H1 (cell line): ENCODE data around the gene CSNK2A3. TPM values are rescaled to one million over a fixed set of nuclear protein-coding genes. Genes with fewer than 3 reads are reported as not detected.

Experiments
- CTCF ChIA-PET: fragments of 300-600 bp; sonication (Branson Sonifier 250); formaldehyde crosslinking; loops from one replicate; lab custom pipeline; 2021; ENCODE audit not compliant: partially characterized antibody; lab: Charles Lee
- POLR2A ChIA-PET: fragments of 300-600 bp; sonication (Branson Sonifier 250); formaldehyde crosslinking; loops from one replicate; lab custom pipeline; 2021; ENCODE audit warnings: inconsistent platforms; ENCODE audit not compliant: partially characterized antibody; lab: Charles Lee
- DNase-seq, 2 experiments: peaks; one replicate each; pipeline versions ENCODE4 v3.0.0 to v3.0.0-alpha.2; 2010 to 2022; ENCODE audit warnings: low spot score in 2 of 2, low read depth in 1 of 2, mixed read lengths in 1 of 2
- FAIRE-seq: peaks from 2 replicates; lab custom pipeline; 2011; peaks lifted over from hg19 to GRCh38; lab: Jason Lieb, UNC
- H2AFZ ChIP-seq: 2 replicates; pipeline ENCODE4 v1.8.1; 2012; ENCODE audit warnings: low read length, inconsistent platforms
- H2AK5ac ChIP-seq: 2 replicates; pipeline ENCODE4 v1.6.1; 2013; ENCODE audit warnings: low read depth, low read length
- H2BK120ac ChIP-seq: replicated peaks from 2 replicates; pipeline ENCODE3; 2013; ENCODE audit warnings: low read depth, low read length, inconsistent platforms
- H2BK12ac ChIP-seq: 2 replicates; pipeline ENCODE4 v1.6.1; 2013; ENCODE audit warnings: low read depth, low read length
- H2BK15ac ChIP-seq: 2 replicates; pipeline ENCODE4 v1.6.1; 2013; ENCODE audit warnings: low read length
- H2BK20ac ChIP-seq: 2 replicates; pipeline ENCODE4 v1.6.1; 2013; ENCODE audit warnings: low read length
- H2BK5ac ChIP-seq: 2 replicates; pipeline ENCODE4 v1.6.1; 2013; ENCODE audit warnings: low read depth, low read length
- H3K14ac ChIP-seq: 2 replicates; pipeline ENCODE4 v1.6.1; 2013; ENCODE audit warnings: inconsistent platforms; ENCODE audit not compliant: insufficient read length
- H3K18ac ChIP-seq: 2 replicates; pipeline ENCODE4 v1.6.1; 2013; ENCODE audit warnings: low read length; ENCODE audit errors: extremely low read depth
- H3K23ac ChIP-seq: 2 replicates; pipeline ENCODE4 v1.6.1; 2013; ENCODE audit warnings: inconsistent platforms; ENCODE audit not compliant: insufficient read length
- H3K23me2 ChIP-seq: 2 replicates; pipeline ENCODE4 v1.6.1; 2013; ENCODE audit warnings: low read depth, low read length
- H3K27ac ChIP-seq: 2 replicates; pipeline ENCODE4 v1.6.1; 2011; ENCODE audit warnings: low read depth, low read length, inconsistent platforms
- H3K27me3 ChIP-seq, 4 experiments: replicated peaks in 1 of 4; 1 replicate in 1 of 4; 2 replicates in 3 of 4; pipeline versions ENCODE4 v1.6.1 to v1.8.1; 2011 to 2013; ENCODE audit warnings: low read length in 3 of 4, mild to moderate bottlenecking in 3 of 4, inconsistent platforms in 2 of 4, mixed read lengths in 2 of 4, moderate library complexity in 1 of 4; ENCODE audit not compliant: control insufficient read depth in 3 of 4, insufficient read depth in 3 of 4; ENCODE audit errors: extremely low read depth in 1 of 4
- H3K36me3 ChIP-seq, 4 experiments: 2 replicates each; pipeline versions ENCODE4 v1.6.1 to v1.8.1; 2011 to 2013; ENCODE audit warnings: mild to moderate bottlenecking in 4 of 4, low read length in 3 of 4, moderate library complexity in 2 of 4, control low read depth in 1 of 4, inconsistent platforms in 1 of 4; ENCODE audit not compliant: insufficient read depth in 4 of 4, control insufficient read depth in 2 of 4
- H3K4ac ChIP-seq: replicated peaks from 2 replicates; pipeline ENCODE3; 2013; ENCODE audit warnings: low read length, low read depth, mixed read lengths, inconsistent platforms; ENCODE audit not compliant: insufficient read length
- H3K4me1 ChIP-seq, 4 experiments: replicated peaks in 1 of 4; 1 replicate in 1 of 4; 2 replicates in 3 of 4; pipeline versions ENCODE4 v1.6.1 to v1.8.1; 2011 to 2013; ENCODE audit warnings: low read length in 3 of 4, inconsistent platforms in 2 of 4, mixed read lengths in 1 of 4; ENCODE audit not compliant: insufficient read depth in 4 of 4, control insufficient read depth in 3 of 4
- H3K4me2 ChIP-seq, 2 experiments: 2 replicates each; pipeline versions ENCODE4 v1.6.1 to v1.8.1; 2011 to 2013; ENCODE audit warnings: low read depth in 2 of 2, low read length in 2 of 2, control low read depth in 1 of 2, inconsistent platforms in 1 of 2, mild to moderate bottlenecking in 1 of 2; ENCODE audit not compliant: insufficient read depth in 1 of 2
- H3K4me3 ChIP-seq, 4 experiments: fragments of 200-600, 300-600 bp in 1 of 4; sonication (generic), shearing (Covaris generic), sonication (Bioruptor Twin) in 1 of 4; 2 replicates each; pipeline versions ENCODE4 v1.5.1 to v1.8.1; 2011 to 2016; ENCODE audit warnings: low read length in 4 of 4, low read depth in 3 of 4, control low read depth in 2 of 4, inconsistent platforms in 2 of 4, mild to moderate bottlenecking in 2 of 4, mixed read lengths in 1 of 4, moderate library complexity in 1 of 4; ENCODE audit not compliant: insufficient read depth in 2 of 4; ENCODE audit errors: extremely low read depth in 1 of 4
- H3K56ac ChIP-seq: replicated peaks from 2 replicates; pipeline ENCODE3; 2013; ENCODE audit warnings: low read depth, mild to moderate bottlenecking, mixed read lengths, low read length, inconsistent platforms; ENCODE audit not compliant: insufficient read length
- H3K79me1 ChIP-seq: 2 replicates; pipeline ENCODE4 v1.6.1; 2013; ENCODE audit warnings: low read depth, low read length, control low read depth
- H3K79me2 ChIP-seq, 2 experiments: 2 replicates each; pipeline versions ENCODE4 v1.6.1 to v1.8.1; 2012 to 2013; ENCODE audit warnings: low read length in 2 of 2, mild to moderate bottlenecking in 2 of 2, inconsistent platforms in 1 of 2; ENCODE audit not compliant: insufficient read depth in 2 of 2, control insufficient read depth in 1 of 2
- H3K9ac ChIP-seq, 4 experiments: replicated peaks in 1 of 4; 1 replicate in 1 of 4; 2 replicates in 3 of 4; pipeline versions ENCODE4 v1.6.1 to v1.8.1; 2011 to 2013; ENCODE audit warnings: low read depth in 3 of 4, low read length in 3 of 4, control low read depth in 2 of 4, mild to moderate bottlenecking in 2 of 4, moderate library complexity in 2 of 4, inconsistent platforms in 1 of 4; ENCODE audit errors: extremely low read depth in 1 of 4
- H3K9me3 ChIP-seq, 2 experiments: 2 replicates each; pipeline versions ENCODE4 v1.6.1 to v1.8.1; 2012 to 2013; ENCODE audit warnings: mild to moderate bottlenecking in 2 of 2, moderate library complexity in 2 of 2, control low read depth in 1 of 2, inconsistent platforms in 1 of 2, low read depth in 1 of 2, low read length in 1 of 2, mixed read lengths in 1 of 2; ENCODE audit not compliant: insufficient read depth in 2 of 2
- H4K20me1 ChIP-seq, 2 experiments: replicated peaks in 1 of 2; 2 replicates each; pipeline versions ENCODE3 to v1.8.1; 2011 to 2013; ENCODE audit warnings: inconsistent platforms in 2 of 2, low read length in 2 of 2, mild to moderate bottlenecking in 1 of 2; ENCODE audit not compliant: insufficient read depth in 2 of 2, control insufficient read depth in 1 of 2
- H4K5ac ChIP-seq: 2 replicates; pipeline ENCODE4 v1.6.1; 2013; ENCODE audit warnings: low read length, low read depth, mixed read lengths, inconsistent platforms; ENCODE audit not compliant: insufficient read length
- H4K8ac ChIP-seq: 2 replicates; pipeline ENCODE4 v1.8.0; 2013; ENCODE audit warnings: mild to moderate bottlenecking, moderate library complexity, low read length, inconsistent platforms; ENCODE audit not compliant: insufficient read depth; ENCODE audit errors: extremely low read depth
- H4K91ac ChIP-seq: replicated peaks from 2 replicates; pipeline ENCODE3; 2013; ENCODE audit warnings: low read length, mixed read lengths, inconsistent platforms; ENCODE audit not compliant: insufficient read length
- BACH1 ChIP-seq: IDR thresholded peaks from 2 replicates; pipeline ENCODE4 v1.6.1; 2012; ENCODE audit warnings: low read length, improper control_type of control experiment
- CBX8 ChIP-seq: fragments of 300-800, 300-1000 bp; sonication (generic); IDR thresholded peaks from 2 replicates; pipeline ENCODE4 v1.7.1; 2016; ENCODE audit warnings: low read depth, low read length, borderline replicate concordance
- PHF8 ChIP-seq: fragments of 200-600 bp; sonication (generic); conservative IDR thresholded peaks from 2 replicates; pipeline ENCODE4 v1.7.1; 2012; ENCODE audit warnings: low read depth, mild to moderate bottlenecking, inconsistent platforms, low read length, moderate library complexity
- RAD21 ChIP-seq, 2 experiments: IDR thresholded peaks in 1 of 2; conservative IDR thresholded peaks in 1 of 2; 2 replicates each; pipeline ENCODE4 v1.6.1; 2011; ENCODE audit warnings: low read depth in 2 of 2, low read length in 2 of 2, improper control_type of control experiment in 1 of 2, inconsistent platforms in 1 of 2, mild to moderate bottlenecking in 1 of 2, moderate library complexity in 1 of 2
- SIRT6 ChIP-seq: IDR thresholded peaks from one replicate; pipeline ENCODE4 v1.7.1; 2012; ENCODE audit warnings: low read length, inconsistent platforms
- SRF ChIP-seq: IDR thresholded peaks from 2 replicates; pipeline ENCODE4 v1.6.1; 2011; ENCODE audit warnings: mild to moderate bottlenecking, low read depth, low read length, moderate library complexity
- YY1 ChIP-seq: IDR thresholded peaks from 2 replicates; pipeline ENCODE4 v1.6.1; 2011; ENCODE audit warnings: low read depth, mild to moderate bottlenecking, low read length
- polyA plus RNA-seq, 7 experiments: library from polyadenylated mRNA; depleted of rRNA in 3 of 7; stranded (reverse) in 5 of 7; unstranded in 2 of 7; fragments of >200 nt in 5 of 7; fragments of 200-250 nt in 2 of 7; gene quantifications; 1 replicate in 5 of 7; 2 replicates in 1 of 7; 4 replicates in 1 of 7; pipeline versions ENCODE4 v1.2.1 to v1.2.3, GENCODE V29; 2011 to 2013; ENCODE audit warnings: missing spikeins in 2 of 7, mixed read lengths in 2 of 7
- total RNA-seq: library from RNA; stranded (reverse); fragmentation: NEBNext Ultra II Directional; extraction: Animal tissue kit (Norgen Biotek cat#: 25700); gene quantifications from 2 replicates; pipeline ENCODE4 v1.2.1, GENCODE V29; 2021
- TF ChIP-seq, protein P1 (sequence below): IDR thresholded peaks from 2 replicates; pipeline ENCODE4 v1.6.1; 2011; ENCODE audit warnings: low read length, improper control_type of control experiment

Gene CSNK2A3
- total and polyA plus RNA-seq, 2 of the 8 experiments (the other 6 are each of a cell fraction or from before 2014, with no cell fraction given), result 0.69 to 1.0 TPM

DNA sequence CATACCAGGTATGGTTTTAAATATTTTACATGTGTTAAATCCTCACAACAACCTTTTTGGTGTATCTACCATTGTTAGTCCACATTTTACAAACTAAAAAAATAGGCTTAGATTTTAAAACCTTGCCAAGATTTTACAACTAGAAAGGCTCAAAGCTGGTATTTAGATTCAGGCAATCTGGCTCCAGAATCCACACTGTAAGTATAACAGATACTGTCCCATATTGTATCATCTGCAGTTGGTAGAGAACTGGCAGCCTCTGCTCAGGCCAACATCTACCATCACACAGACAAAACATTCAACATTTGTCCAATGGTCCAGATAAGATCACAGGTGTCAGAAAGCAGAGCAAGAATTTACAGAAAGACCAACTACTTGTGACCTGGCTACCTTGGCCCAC is 30.9 kb downstream of the CSNK2A3 start:
- no peak overlapping the region for H2AK5ac ChIP-seq
- H4K8ac ChIP-seq, result no peak overlapping the region
- DNase-seq, result no peak
- H3K56ac ChIP-seq, result no peak overlapping the region
- H3K4me2 ChIP-seq, result no peak overlapping the region
- H3K4ac ChIP-seq, result no peak overlapping the region
- no peaks in the 10 kb centered on the region for H4K20me1 ChIP-seq
- H3K4me1 ChIP-seq, result no peaks in the 10 kb centered on the region
- no peak overlapping the region for H2BK20ac ChIP-seq
- H2BK15ac ChIP-seq, result no peak overlapping the region
- H3K23ac ChIP-seq, result no peak overlapping the region
- no peak overlapping the region for H3K27ac ChIP-seq
- H4K5ac ChIP-seq, result no peak overlapping the region
- no peak overlapping the region for H2BK5ac ChIP-seq
- no peak overlapping the region for H2BK12ac ChIP-seq
- no peak overlapping the region for H2AFZ ChIP-seq
- 0 out of 4 replicates have a peak, but pooled peaks cover 0 to 2% of the 10 kb centered on the region in 2 experiments for H3K9me3 ChIP-seq
- no peaks in the 10 kb centered on the region for H3K27me3 ChIP-seq
- H3K14ac ChIP-seq, result no peak overlapping the region
- no peaks in the 10 kb centered on the region for H3K23me2 ChIP-seq
- H3K18ac ChIP-seq, result no peak overlapping the region
- no peak overlapping the region for H3K4me3 ChIP-seq
- no peak for FAIRE-seq
- no peaks in the 10 kb centered on the region for H3K79me2 ChIP-seq
- ChIA-PET CTCF (interaction anchor here (1.5 kb wide), 1 partner anchor 11 kb away, joined by 3 read pairs; no protein-coding TSS in a partner anchor), POLR2A (no interaction called here)
- no peaks in the 10 kb centered on the region for H3K79me1 ChIP-seq
- no peak for TF ChIP-seq BACH1
- TF ChIP-seq YY1, result no peak
- TF ChIP-seq, protein P1, sequence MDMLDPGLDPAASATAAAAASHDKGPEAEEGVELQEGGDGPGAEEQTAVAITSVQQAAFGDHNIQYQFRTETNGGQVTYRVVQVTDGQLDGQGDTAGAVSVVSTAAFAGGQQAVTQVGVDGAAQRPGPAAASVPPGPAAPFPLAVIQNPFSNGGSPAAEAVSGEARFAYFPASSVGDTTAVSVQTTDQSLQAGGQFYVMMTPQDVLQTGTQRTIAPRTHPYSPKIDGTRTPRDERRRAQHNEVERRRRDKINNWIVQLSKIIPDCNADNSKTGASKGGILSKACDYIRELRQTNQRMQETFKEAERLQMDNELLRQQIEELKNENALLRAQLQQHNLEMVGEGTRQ, result no peak
- TF ChIP-seq PHF8, result no peak
- TF ChIP-seq SRF, result no peak
- no peak for TF ChIP-seq SIRT6
- no peak for TF ChIP-seq RAD21 (IDR thresholded peaks at IDR 0.05 in 1 of 2, conservative IDR thresholded peaks at IDR 0.05 in 1 of 2; ENCODE audit: low read depth in 2 of 2, low read length in 2 of 2)
- no peak for TF ChIP-seq CBX8
- H4K91ac ChIP-seq, result no peak overlapping the region
- H3K36me3 ChIP-seq, result no peaks in the 10 kb centered on the region
- no peak overlapping the region for H3K9ac ChIP-seq
- H2BK120ac ChIP-seq, result no peak overlapping the region
